Kidney (tissue), 14 donors: Measurements from ENCODE around the gene POLL. TPM values are rescaled to one million over a fixed set of nuclear protein-coding genes. Genes with fewer than 3 reads are reported as not detected.

Experiments used
- DNase-seq, 5 donors: peaks; one replicate each; pipeline ENCODE4 v3.0.0-alpha.2; 2013 to 2020
- FAIRE-seq: peaks from 2 replicates; lab custom pipeline; 2012; peaks lifted over from hg19 to GRCh38; lab: Jason Lieb, UNC
- H3K27ac ChIP-seq, 2 donors: one replicate each; pipeline ENCODE4 v1.7.0; 2013; ENCODE audit warnings: low read depth in 2 of 2, low read length in 2 of 2, inconsistent platforms in 1 of 2
- H3K27me3 ChIP-seq: one replicate; pipeline ENCODE4 v1.7.1; 2013; ENCODE audit warnings: low read length, inconsistent platforms; ENCODE audit not compliant: control insufficient read depth, insufficient read depth
- H3K36me3 ChIP-seq, 3 donors: one replicate each; pipeline versions ENCODE4 v1.7.0 to v1.7.1; 2013; ENCODE audit warnings: low read length in 3 of 3, control low read depth in 1 of 3, inconsistent platforms in 1 of 3; ENCODE audit not compliant: insufficient read depth in 3 of 3, control insufficient read depth in 2 of 3
- H3K4me1 ChIP-seq, 3 donors: one replicate each; pipeline versions ENCODE4 v1.7.0 to v1.7.1; 2013; ENCODE audit warnings: low read length in 3 of 3, inconsistent platforms in 1 of 3, low read depth in 1 of 3; ENCODE audit not compliant: control insufficient read depth in 2 of 3, insufficient read depth in 2 of 3
- H3K4me3 ChIP-seq, 3 donors: one replicate each; pipeline versions ENCODE4 v1.7.0 to v1.8.1; 2013; ENCODE audit warnings: low read length in 3 of 3, control low read depth in 1 of 3, inconsistent platforms in 1 of 3
- H3K9ac ChIP-seq, 3 donors: one replicate each; pipeline versions ENCODE4 v1.7.0 to v1.7.1; 2013; ENCODE audit warnings: low read length in 3 of 3, control low read depth in 1 of 3, inconsistent platforms in 1 of 3
- H3K9me3 ChIP-seq, 3 donors: one replicate each; pipeline versions ENCODE4 v1.7.0 to v1.7.1; 2013; ENCODE audit warnings: low read length in 3 of 3, control low read depth in 1 of 3, inconsistent platforms in 1 of 3; ENCODE audit not compliant: control insufficient read depth in 2 of 3, insufficient read depth in 1 of 3
- CTCF ChIP-seq: IDR thresholded peaks from 3 replicates; pipeline ENCODE4 v1.5.1; 2012; ENCODE audit warnings: mild to moderate bottlenecking, moderate library complexity, borderline replicate concordance; ENCODE audit not compliant: insufficient read depth; ENCODE audit errors: extremely low read depth
- intact Hi-C: fragments of 100-400 bp; cut with DNase I; formaldehyde crosslinking; loops from one replicate; pipeline ENCODE4 v1.11.1; 2022
- polyA plus RNA-seq: library from polyadenylated mRNA; stranded (reverse); fragments of 350-450 nt; fragmentation: Illumina TruSeq; extraction: RNeasy Lipid Tissue Mini Kit (QIAGEN cat#74804); gene quantifications from one replicate; pipeline ENCODE4 v1.2.3, GENCODE V29; 2014; ENCODE audit warnings: low read depth, low replicate concordance; ENCODE audit not compliant: insufficient read depth
- total RNA-seq: library from RNA; stranded (reverse); fragmentation: NEBNext Ultra II Directional; extraction: Animal tissue kit (Norgen Biotek cat#: 25700); gene quantifications from one replicate; pipeline ENCODE4 v1.2.1, GENCODE V29; 2021
- donor health status: control.
- donor health status: control.
- donor health status: control.
- donor health status: control.
- donor health status: control.
- donor health status: DM: yes; HTN: yes; CAD: no.
- donor health status: Normal renal cell carcinoma (clear cell type).

Gene POLL
- total and polyA plus RNA-seq, 2 donors from 2014 or later, result 27.5 to 35.2 TPM

- TF ChIP-seq CTCF, result no peak
- H3K36me3 ChIP-seq, result peaks cover 0 to 6% (median 0%) of the 10 kb centered on the region in 3 donors
- FAIRE-seq (no peak), DNase-seq (no peak)
- H3K27ac ChIP-seq, result no peak overlapping the region
- H3K9ac ChIP-seq, result no peak overlapping the region
- H3K4me3 ChIP-seq, result no peak overlapping the region
- no peaks in the 10 kb centered on the region for H3K27me3 ChIP-seq
- H3K9me3 ChIP-seq, result peaks cover 0 to 10% (median 5%) of the 10 kb centered on the region in 3 donors
- intact Hi-C loops, result no loop called here
- peaks cover 0 to 7% (median 0%) of the 10 kb centered on the region in 3 donors for H3K4me1 ChIP-seq
Measured at GRCh38 chr10:101575091-101575490, 13.0 kb downstream of the POLL start.

GRCh38 chr10:101573885-101574753 lies 13.9 kb downstream of the POLL start:
- no peak for TF ChIP-seq CTCF
- DNase-seq (peak in 3 of 5 donors; percentile 13 to 54 (median 39)), FAIRE-seq (no peak)
- intact Hi-C loops, result no loop called here
- Histone ChIP-seq H3K27ac (no peak overlapping the region), H3K27me3 (no peaks in the 10 kb centered on the region), H3K4me1 (peaks cover 0 to 11% (median 6%) of the 10 kb centered on the region in 3 donors), H3K9me3 (peaks cover 0 to 10% (median 5%) of the 10 kb centered on the region in 3 donors), H3K4me3 (no peak overlapping the region), H3K9ac (no peak overlapping the region), H3K36me3 (peaks cover 0 to 4% (median 0%) of the 10 kb centered on the region in 3 donors)

- Histone ChIP-seq H3K4me3 (no peak overlapping the region), H3K9ac (no peak overlapping the region), H3K27me3 (no peaks in the 10 kb centered on the region), H3K9me3 (peaks cover 0 to 10% (median 5%) of the 10 kb centered on the region in 3 donors), H3K36me3 (no peaks in the 10 kb centered on the region), H3K27ac (no peak overlapping the region), H3K4me1 (peaks cover 0 to 11% (median 6%) of the 10 kb centered on the region in 3 donors)
- DNase-seq, result no peak
- TF ChIP-seq CTCF, result no peak
- intact Hi-C loops, result no loop called here
- no peak for FAIRE-seq
Measured at GRCh38 chr10:101572785-101573184, 15.3 kb downstream of the POLL start.
